Upper lobe of left lung (tissue), 4 donors: ENCODE data around the gene ATL2.

Source experiments
- POLR2A ChIP-seq, 4 donors: fragments of 450-650 bp; IDR thresholded peaks; one replicate each; pipeline ENCODE4 v1.5.1; 2016 to 2017; ENCODE audit warnings: antibody characterized with exemption in 4 of 4, mild to moderate bottlenecking in 2 of 4
- POLR2AphosphoS5 ChIP-seq, 2 donors: sonication (generic); formaldehyde crosslinking; IDR thresholded peaks; one replicate each; pipeline ENCODE4 v1.5.1; 2017; ENCODE audit warnings: antibody characterized with exemption in 2 of 2
- TF ChIP-seq, protein P1 (sequence below), 6 experiments: fragments of 450-650 bp in 4 of 6; fragments of 200-600 bp in 2 of 6; sonication (generic) in 2 of 6; IDR thresholded peaks; one replicate each; pipeline ENCODE4 v1.5.1; 2016 to 2019; ENCODE audit warnings: antibody characterized with exemption in 6 of 6

DNA sequence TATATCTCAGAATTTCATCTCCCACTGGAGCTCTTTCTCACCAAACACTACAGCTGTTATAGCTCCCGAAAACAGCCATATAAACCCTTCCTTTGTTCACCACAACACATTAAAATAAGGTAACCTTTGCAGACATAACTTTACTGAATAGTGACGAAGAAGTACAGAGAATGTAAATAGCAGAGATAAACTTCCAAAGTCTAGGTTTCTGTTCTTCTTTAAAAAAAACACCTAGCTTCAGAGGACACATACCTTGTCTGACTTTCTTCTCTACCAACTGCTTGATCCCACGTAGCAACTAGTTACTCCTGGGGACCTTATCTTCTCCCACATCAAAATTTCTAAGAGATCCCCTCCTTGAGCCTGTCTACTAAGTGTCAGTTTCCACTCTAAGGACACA lies 32.3 kb downstream of the ATL2 start:
- no peak for TF ChIP-seq POLR2AphosphoS5 (IDR thresholded peaks at IDR 0.05)
- TF ChIP-seq, protein P1, sequence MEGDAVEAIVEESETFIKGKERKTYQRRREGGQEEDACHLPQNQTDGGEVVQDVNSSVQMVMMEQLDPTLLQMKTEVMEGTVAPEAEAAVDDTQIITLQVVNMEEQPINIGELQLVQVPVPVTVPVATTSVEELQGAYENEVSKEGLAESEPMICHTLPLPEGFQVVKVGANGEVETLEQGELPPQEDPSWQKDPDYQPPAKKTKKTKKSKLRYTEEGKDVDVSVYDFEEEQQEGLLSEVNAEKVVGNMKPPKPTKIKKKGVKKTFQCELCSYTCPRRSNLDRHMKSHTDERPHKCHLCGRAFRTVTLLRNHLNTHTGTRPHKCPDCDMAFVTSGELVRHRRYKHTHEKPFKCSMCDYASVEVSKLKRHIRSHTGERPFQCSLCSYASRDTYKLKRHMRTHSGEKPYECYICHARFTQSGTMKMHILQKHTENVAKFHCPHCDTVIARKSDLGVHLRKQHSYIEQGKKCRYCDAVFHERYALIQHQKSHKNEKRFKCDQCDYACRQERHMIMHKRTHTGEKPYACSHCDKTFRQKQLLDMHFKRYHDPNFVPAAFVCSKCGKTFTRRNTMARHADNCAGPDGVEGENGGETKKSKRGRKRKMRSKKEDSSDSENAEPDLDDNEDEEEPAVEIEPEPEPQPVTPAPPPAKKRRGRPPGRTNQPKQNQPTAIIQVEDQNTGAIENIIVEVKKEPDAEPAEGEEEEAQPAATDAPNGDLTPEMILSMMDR (IDR thresholded peaks at IDR 0.05): no peak
- TF ChIP-seq POLR2A (IDR thresholded peaks at IDR 0.05): no peak
